Body of pancreas (tissue), 4 donors: ENCODE data around the gene SLC6A2.

Experiments used
- POLR2A ChIP-seq, 3 donors: fragments of 450-650 bp; IDR thresholded peaks; one replicate each; pipeline ENCODE4 v1.6.1; 2016; ENCODE audit warnings: antibody characterized with exemption in 3 of 3, mild to moderate bottlenecking in 2 of 3
- TF ChIP-seq, protein P1 (sequence below), 7 experiments: fragments of 450-650 bp in 4 of 7; fragments of 200-600 bp in 3 of 7; sonication (generic) in 3 of 7; IDR thresholded peaks; one replicate each; pipeline ENCODE4 v1.5.1; 2016 to 2019; ENCODE audit warnings: antibody characterized with exemption in 7 of 7

DNA sequence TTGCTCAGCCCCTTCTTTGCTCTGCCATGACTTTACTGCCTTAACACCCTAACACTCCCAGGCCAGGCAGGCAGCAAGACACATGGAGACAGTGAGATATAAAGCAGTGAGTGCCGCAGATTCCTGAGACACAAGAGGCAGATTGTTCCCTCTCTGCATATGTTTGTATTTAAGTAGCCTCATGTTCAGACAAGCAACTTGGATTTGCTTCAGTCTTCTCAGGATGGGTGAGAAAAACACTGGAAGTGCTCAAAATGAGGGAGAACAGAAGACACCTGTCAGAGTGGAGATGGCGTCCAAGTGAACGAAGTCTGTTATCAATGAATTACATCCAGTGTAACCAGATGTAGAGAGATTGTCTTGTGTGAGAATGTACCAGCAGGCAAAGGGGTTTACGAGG, 90.3 kb downstream of the SLC6A2 start:
- TF ChIP-seq, protein P1, sequence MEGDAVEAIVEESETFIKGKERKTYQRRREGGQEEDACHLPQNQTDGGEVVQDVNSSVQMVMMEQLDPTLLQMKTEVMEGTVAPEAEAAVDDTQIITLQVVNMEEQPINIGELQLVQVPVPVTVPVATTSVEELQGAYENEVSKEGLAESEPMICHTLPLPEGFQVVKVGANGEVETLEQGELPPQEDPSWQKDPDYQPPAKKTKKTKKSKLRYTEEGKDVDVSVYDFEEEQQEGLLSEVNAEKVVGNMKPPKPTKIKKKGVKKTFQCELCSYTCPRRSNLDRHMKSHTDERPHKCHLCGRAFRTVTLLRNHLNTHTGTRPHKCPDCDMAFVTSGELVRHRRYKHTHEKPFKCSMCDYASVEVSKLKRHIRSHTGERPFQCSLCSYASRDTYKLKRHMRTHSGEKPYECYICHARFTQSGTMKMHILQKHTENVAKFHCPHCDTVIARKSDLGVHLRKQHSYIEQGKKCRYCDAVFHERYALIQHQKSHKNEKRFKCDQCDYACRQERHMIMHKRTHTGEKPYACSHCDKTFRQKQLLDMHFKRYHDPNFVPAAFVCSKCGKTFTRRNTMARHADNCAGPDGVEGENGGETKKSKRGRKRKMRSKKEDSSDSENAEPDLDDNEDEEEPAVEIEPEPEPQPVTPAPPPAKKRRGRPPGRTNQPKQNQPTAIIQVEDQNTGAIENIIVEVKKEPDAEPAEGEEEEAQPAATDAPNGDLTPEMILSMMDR (IDR thresholded peaks at IDR 0.05) = no peak
- no peak for TF ChIP-seq POLR2A (IDR thresholded peaks at IDR 0.05)
